HepG2 (cell line): Measurements from ENCODE around the gene JDP2. TPM values are rescaled to one million over a fixed set of nuclear protein-coding genes. Genes with fewer than 3 reads are reported as not detected.

Source experiments
- UBTF ChIP-seq: sonication (generic); formaldehyde crosslinking; IDR thresholded peaks from 2 replicates; pipeline ENCODE4 v1.4.0; 2020; ENCODE audit warnings: mild to moderate bottlenecking, missing genetic modification reagents
- ZNF609 ChIP-seq: sonication (generic); formaldehyde crosslinking; IDR thresholded peaks from 2 replicates; pipeline ENCODE4 v1.4.0; 2020; ENCODE audit warnings: mild to moderate bottlenecking, missing genetic modification reagents, borderline replicate concordance
- ZNF737 ChIP-seq: sonication (generic); formaldehyde crosslinking; IDR thresholded peaks from 2 replicates; pipeline ENCODE4 v1.5.0; 2020; ENCODE audit warnings: missing genetic modification reagents, mild to moderate bottlenecking, borderline replicate concordance
- polyA plus RNA-seq, 8 experiments: library from polyadenylated mRNA; depleted of rRNA in 3 of 8; stranded (reverse) in 7 of 8; unstranded in 1 of 8; fragments of >200 nt; fragmentation: Illumina TruSeq in 4 of 8; extraction: Trizol in 4 of 8; gene quantifications; 2 replicates each; pipeline versions ENCODE4 v1.2.1 to v1.2.3, GENCODE V29; 2011 to 2016; ENCODE audit warnings: low read depth in 4 of 8, missing spikeins in 1 of 8, mixed read lengths in 1 of 8; ENCODE audit not compliant: insufficient read depth in 1 of 8
- total RNA-seq, 5 experiments: library from RNA; depleted of rRNA; stranded (reverse); fragments of >200 nt; fragmentation: Illumina TruSeq; extraction: Trizol; gene quantifications; 2 replicates each; pipeline ENCODE4 v1.2.3, GENCODE V29; 2016; ENCODE audit warnings: low read depth in 1 of 5

The JDP2 gene
- total and polyA plus RNA-seq, 2 of the 13 experiments (the other 11 are each of a cell fraction or from before 2014, with no cell fraction given), result 8.0 to 8.9 TPM

DNA sequence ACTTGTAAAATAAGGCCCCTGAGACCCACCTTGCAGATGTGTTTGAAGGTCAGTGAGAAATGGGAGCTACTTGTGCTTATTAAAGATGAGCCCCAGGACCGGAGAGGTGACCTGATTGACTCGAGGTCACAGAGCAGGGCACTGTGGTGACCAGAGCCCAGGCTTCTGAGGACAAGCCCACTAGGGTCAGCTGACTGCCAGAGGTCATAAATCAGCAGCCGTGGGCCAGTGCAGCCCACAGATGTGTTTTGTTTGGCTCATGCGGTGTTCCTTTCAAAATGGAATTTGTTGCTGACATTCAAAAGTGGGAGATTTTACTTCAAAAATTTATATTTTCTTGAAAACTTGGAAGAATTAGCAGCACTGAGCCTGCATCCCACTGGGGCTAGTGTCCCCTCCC is 24.5 kb downstream of the JDP2 start (continued):
- TF ChIP-seq UBTF (CRISPR knock-in tag) (no peak), ZNF609 (no peak), ZNF737 (CRISPR knock-in tag) (no peak)
